DND-41 (cell line): ENCODE data around the gene ZDHHC1.
A peak's percentile ranks its signal among the peaks of the same experiment; 100 is the strongest.

Source experiments
- ATAC-seq: fragments of 200-7000 bp; cut with Tn5 transposase; 3 replicates; pipeline ENCODE4 v1.9.1; 2021; ENCODE audit warnings: low read depth; ENCODE audit not compliant: insufficient read depth
- DNase-seq: peaks from one replicate; pipeline ENCODE4 v3.0.0-alpha.2; 2020
- H2AFZ ChIP-seq: 2 replicates; pipeline ENCODE4 v1.6.0; 2012; ENCODE audit warnings: low read depth, low read length
- H3K27ac ChIP-seq: 2 replicates; pipeline ENCODE4 v1.5.1; 2012; ENCODE audit warnings: low read length, inconsistent platforms
- H3K27me3 ChIP-seq: fragments of 200-600 bp; sonication (generic); 2 replicates; pipeline ENCODE4 v1.6.0; 2012; ENCODE audit warnings: low read length, mild to moderate bottlenecking, inconsistent platforms; ENCODE audit not compliant: insufficient read depth, poor library complexity
- H3K36me3 ChIP-seq: 2 replicates; pipeline ENCODE4 v1.5.1; 2012; ENCODE audit warnings: low read length, inconsistent platforms; ENCODE audit not compliant: insufficient read depth
- H3K4me1 ChIP-seq: 2 replicates; pipeline ENCODE4 v1.5.1; 2012; ENCODE audit warnings: mild to moderate bottlenecking, low read length; ENCODE audit not compliant: insufficient read depth
- H3K4me2 ChIP-seq: 2 replicates; pipeline ENCODE4 v1.6.0; 2012; ENCODE audit warnings: mild to moderate bottlenecking, moderate library complexity, low read length, inconsistent platforms; ENCODE audit not compliant: insufficient read depth
- H3K4me3 ChIP-seq, 2 experiments: fragments of 200-600 bp in 1 of 2; shearing (Covaris generic) in 1 of 2; 2 replicates each; pipeline ENCODE4 v1.5.1; 2012 to 2016; ENCODE audit warnings: inconsistent platforms in 2 of 2, low read length in 2 of 2, mild to moderate bottlenecking in 2 of 2, low read depth in 1 of 2, moderate library complexity in 1 of 2
- H3K79me2 ChIP-seq: 2 replicates; pipeline ENCODE4 v1.6.0; 2012; ENCODE audit warnings: low read length, inconsistent platforms; ENCODE audit not compliant: insufficient read depth
- H3K9ac ChIP-seq: 2 replicates; pipeline ENCODE4 v1.6.0; 2012; ENCODE audit warnings: low read depth, mild to moderate bottlenecking, inconsistent platforms, low read length, moderate library complexity
- H3K9me3 ChIP-seq: 2 replicates; pipeline ENCODE4 v1.5.1; 2012; ENCODE audit warnings: low read length, moderate library complexity, mild to moderate bottlenecking, inconsistent platforms; ENCODE audit not compliant: insufficient read depth, severe bottlenecking
- H4K20me1 ChIP-seq: 2 replicates; pipeline ENCODE4 v1.6.0; 2012; ENCODE audit warnings: low read length; ENCODE audit not compliant: insufficient read depth
- CTCF ChIP-seq: IDR thresholded peaks from 2 replicates; pipeline ENCODE4 v1.5.1; 2012; ENCODE audit warnings: borderline replicate concordance, low read length, moderate library complexity, mild to moderate bottlenecking; ENCODE audit not compliant: poor library complexity, severe bottlenecking; ENCODE audit errors: extremely low read depth
- EZH2 ChIP-seq: IDR thresholded peaks from 3 replicates; pipeline ENCODE4 v1.6.1; 2012; ENCODE audit warnings: borderline replicate concordance, low read depth, mild to moderate bottlenecking, moderate library complexity, low read length, inconsistent platforms; ENCODE audit not compliant: severe bottlenecking

ZDHHC1 gene

GRCh38 chr16:67428146-67428731, 12.0 kb upstream of the ZDHHC1 start:
- no peak overlapping the region for H3K4me2 ChIP-seq
- DNase-seq (peak; percentile 54), ATAC-seq (peak; percentile 84)
- H2AFZ ChIP-seq: no peak overlapping the region; the same call in 1 of the 2 replicates
- H3K4me1 ChIP-seq: no peaks in the 10 kb centered on the region
- peaks cover 14% of the 10 kb centered on the region for H4K20me1 ChIP-seq
- peaks cover 29% of the 10 kb centered on the region for H3K27me3 ChIP-seq
- no peak overlapping the region for H3K27ac ChIP-seq
- no peak overlapping the region for H3K9ac ChIP-seq
- H3K36me3 ChIP-seq: no peaks in the 10 kb centered on the region
- TF ChIP-seq CTCF (peak; percentile 83), EZH2 (no peak)
- H3K9me3 ChIP-seq: no peaks in the 10 kb centered on the region
- H3K79me2 ChIP-seq: no peaks in the 10 kb centered on the region
- no peak overlapping the region for H3K4me3 ChIP-seq

- H3K27me3 ChIP-seq: peaks cover 29% of the 10 kb centered on the region
- no peak overlapping the region for H3K9ac ChIP-seq
- H3K4me2 ChIP-seq: no peak overlapping the region
- no peaks in the 10 kb centered on the region for H3K4me1 ChIP-seq
- no peaks in the 10 kb centered on the region for H3K36me3 ChIP-seq
- no peak overlapping the region for H3K27ac ChIP-seq
- no peak for ATAC-seq
- H2AFZ ChIP-seq: no peak overlapping the region
- DNase-seq: no peak
- no peaks in the 10 kb centered on the region for H3K9me3 ChIP-seq
- H3K4me3 ChIP-seq: no peak overlapping the region
- H3K79me2 ChIP-seq: no peaks in the 10 kb centered on the region
- peaks cover 14% of the 10 kb centered on the region for H4K20me1 ChIP-seq
- TF ChIP-seq EZH2 (no peak), CTCF (no peak)
These were observed 10.7 kb upstream of the ZDHHC1 start for GRCh38 chr16:67426950-67427349.

- Histone ChIP-seq H3K4me2 (no peak overlapping the region), H3K9ac (no peak overlapping the region), H3K79me2 (no peaks in the 10 kb centered on the region), H3K36me3 (no peaks in the 10 kb centered on the region), H3K27ac (no peak overlapping the region), H3K27me3 (peaks cover 29% of the 10 kb centered on the region), H3K4me3 (no peak overlapping the region), H2AFZ (no peak overlapping the region), H4K20me1 (peaks cover 14% of the 10 kb centered on the region), H3K4me1 (no peaks in the 10 kb centered on the region), H3K9me3 (no peaks in the 10 kb centered on the region)
- ATAC-seq (no peak), DNase-seq (no peak)
- no peak for TF ChIP-seq EZH2
- no peak for TF ChIP-seq CTCF
These were observed 9.7 kb upstream of the ZDHHC1 start for GRCh38 chr16:67426022-67426421.

- no peaks in the 10 kb centered on the region for H3K36me3 ChIP-seq
- H3K9ac ChIP-seq: no peak overlapping the region
- no peak overlapping the region for H2AFZ ChIP-seq
- DNase-seq (no peak), ATAC-seq (no peak)
- peaks cover 28% of the 10 kb centered on the region for H3K27me3 ChIP-seq
- no peak overlapping the region for H3K27ac ChIP-seq
- H3K4me1 ChIP-seq: no peaks in the 10 kb centered on the region
- peaks cover 14% of the 10 kb centered on the region for H4K20me1 ChIP-seq
- TF ChIP-seq CTCF (no peak), EZH2 (no peak)
- no peaks in the 10 kb centered on the region for H3K9me3 ChIP-seq
- no peaks in the 10 kb centered on the region for H3K79me2 ChIP-seq
- no peak overlapping the region for H3K4me2 ChIP-seq
- no peak overlapping the region for H3K4me3 ChIP-seq
These were observed 9.3 kb upstream of the ZDHHC1 start for GRCh38 chr16:67425580-67425979.
